Thoracic aorta (tissue), 2 donors: ENCODE measurements around the gene RFX3. TPM values are rescaled to one million over a fixed set of nuclear protein-coding genes. Genes with fewer than 3 reads are reported as not detected.
A peak's percentile ranks its signal among the peaks of the same experiment; 100 is the strongest.

Source experiments
- ATAC-seq: fragments of 150-250 bp; one replicate; pipeline ENCODE4 v1.8.0; 2017; ENCODE audit warnings: low read depth; ENCODE audit not compliant: insufficient number of reproducible peaks, low FRiP score
- DNase-seq: peaks from one replicate; pipeline ENCODE4 v3.0.0-alpha.2; 2020; ENCODE audit warnings: low spot score
- H3K27ac ChIP-seq, 2 donors: fragments of 200-600 bp; sonication (generic); 1 replicate in 1 of 2; 2 replicates in 1 of 2; pipeline ENCODE4 v1.5.1; 2016; ENCODE audit warnings: mild to moderate bottlenecking in 2 of 2, moderate library complexity in 2 of 2
- H3K27me3 ChIP-seq: fragments of 200-600 bp; sonication (generic); replicated peaks from 2 replicates; pipeline ENCODE4 v1.6.0; 2016; ENCODE audit warnings: mild to moderate bottlenecking; ENCODE audit not compliant: insufficient read depth
- H3K36me3 ChIP-seq: fragments of 200-600 bp; sonication (generic); one replicate; pipeline ENCODE4 v1.5.1; 2016
- H3K4me1 ChIP-seq, 2 donors: fragments of 200-600 bp; sonication (generic); 1 replicate in 1 of 2; 2 replicates in 1 of 2; pipeline versions ENCODE4 v1.5.1 to v1.6.0; 2016; ENCODE audit warnings: low read depth in 2 of 2, mild to moderate bottlenecking in 1 of 2; ENCODE audit not compliant: control insufficient read depth in 1 of 2
- H3K4me3 ChIP-seq: fragments of 200-600 bp; sonication (generic); 2 replicates; pipeline ENCODE4 v1.5.1; 2016; ENCODE audit warnings: mild to moderate bottlenecking
- H3K9me3 ChIP-seq: fragments of 200-600 bp; sonication (generic); 2 replicates; pipeline ENCODE4 v1.5.1; 2016
- total RNA-seq, 2 donors: library from RNA; depleted of rRNA; stranded (reverse); fragments of >200 nt; gene quantifications; one replicate each; pipeline versions ENCODE4 v1.1.0 to v1.2.3, GENCODE V29; 2016
- TF ChIP-seq, protein P1 (sequence below): fragments of 200-600 bp; sonication (generic); IDR thresholded peaks from one replicate; pipeline ENCODE4 v1.5.1; 2019; ENCODE audit warnings: antibody characterized with exemption

RFX3 gene
- total RNA-seq, 2 donors from 2014 or later = 2.6 to 15.6 TPM

- Histone ChIP-seq H3K36me3 (no peaks in the 10 kb centered on the region), H3K27ac (no peak overlapping the region), H3K4me1 (peaks cover 5 to 9% of the 10 kb centered on the region in 2 donors), H3K27me3 (no peaks in the 10 kb centered on the region), H3K9me3 (no peaks in the 10 kb centered on the region), H3K4me3 (no peak overlapping the region)
- DNase-seq = no peak
- no peak for ATAC-seq
- TF ChIP-seq, protein P1, sequence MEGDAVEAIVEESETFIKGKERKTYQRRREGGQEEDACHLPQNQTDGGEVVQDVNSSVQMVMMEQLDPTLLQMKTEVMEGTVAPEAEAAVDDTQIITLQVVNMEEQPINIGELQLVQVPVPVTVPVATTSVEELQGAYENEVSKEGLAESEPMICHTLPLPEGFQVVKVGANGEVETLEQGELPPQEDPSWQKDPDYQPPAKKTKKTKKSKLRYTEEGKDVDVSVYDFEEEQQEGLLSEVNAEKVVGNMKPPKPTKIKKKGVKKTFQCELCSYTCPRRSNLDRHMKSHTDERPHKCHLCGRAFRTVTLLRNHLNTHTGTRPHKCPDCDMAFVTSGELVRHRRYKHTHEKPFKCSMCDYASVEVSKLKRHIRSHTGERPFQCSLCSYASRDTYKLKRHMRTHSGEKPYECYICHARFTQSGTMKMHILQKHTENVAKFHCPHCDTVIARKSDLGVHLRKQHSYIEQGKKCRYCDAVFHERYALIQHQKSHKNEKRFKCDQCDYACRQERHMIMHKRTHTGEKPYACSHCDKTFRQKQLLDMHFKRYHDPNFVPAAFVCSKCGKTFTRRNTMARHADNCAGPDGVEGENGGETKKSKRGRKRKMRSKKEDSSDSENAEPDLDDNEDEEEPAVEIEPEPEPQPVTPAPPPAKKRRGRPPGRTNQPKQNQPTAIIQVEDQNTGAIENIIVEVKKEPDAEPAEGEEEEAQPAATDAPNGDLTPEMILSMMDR = no peak
These were observed 52.4 kb downstream of the RFX3 start for GRCh38 chr9:3473405-3473804.

- Histone ChIP-seq H3K27me3 (no peaks in the 10 kb centered on the region), H3K27ac (no peak overlapping the region), H3K9me3 (no peaks in the 10 kb centered on the region), H3K4me3 (no peak overlapping the region), H3K36me3 (no peaks in the 10 kb centered on the region), H3K4me1 (peaks cover 9 to 12% of the 10 kb centered on the region in 2 donors)
- DNase-seq (no peak), ATAC-seq (no peak)
- TF ChIP-seq, protein P1 = no peak
These were observed 53.9 kb downstream of the RFX3 start for GRCh38 chr9:3471883-3472282.

- ATAC-seq (no peak), DNase-seq (no peak)
- H3K4me1 ChIP-seq = peaks cover 6 to 12% of the 10 kb centered on the region in 2 donors
- H3K4me3 ChIP-seq = no peak overlapping the region
- no peaks in the 10 kb centered on the region for H3K27me3 ChIP-seq
- no peak overlapping the region for H3K27ac ChIP-seq
- no peaks in the 10 kb centered on the region for H3K9me3 ChIP-seq
- no peaks in the 10 kb centered on the region for H3K36me3 ChIP-seq
- TF ChIP-seq, protein P1 = no peak
These were observed 57.2 kb downstream of the RFX3 start for GRCh38 chr9:3468421-3469205.

DNA sequence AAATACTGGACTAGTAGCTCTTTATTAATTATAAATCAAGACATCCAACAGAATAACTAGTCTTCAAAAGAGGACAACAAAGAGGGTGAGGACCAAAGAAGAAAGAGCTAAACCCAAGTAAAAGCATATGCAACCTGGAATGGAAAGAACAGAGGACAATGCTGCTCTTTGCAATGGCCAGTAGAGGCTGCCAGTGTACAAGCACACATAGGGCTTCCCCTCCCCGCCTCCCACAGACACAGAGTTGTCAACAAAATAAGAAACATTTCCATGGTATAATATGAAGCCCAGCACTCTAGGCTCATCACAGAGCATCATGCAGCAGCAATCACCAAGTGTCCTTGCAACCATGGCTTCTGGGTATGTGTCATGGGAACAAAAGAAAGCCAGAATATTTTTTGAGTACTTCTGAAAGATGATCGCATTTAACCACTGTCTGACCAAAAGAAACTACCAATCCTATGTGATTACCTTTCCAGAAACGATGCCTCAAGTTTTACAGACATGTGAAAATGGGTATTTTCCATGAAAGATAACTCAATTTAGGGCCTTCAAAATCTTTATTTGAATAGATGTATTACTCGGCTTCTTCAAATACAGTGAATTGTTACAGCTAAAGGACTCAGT is 58.1 kb downstream of the RFX3 start:
- Histone ChIP-seq H3K36me3 (no peaks in the 10 kb centered on the region), H3K27me3 (no peaks in the 10 kb centered on the region), H3K4me3 (no peak overlapping the region), H3K4me1 (peaks cover 6 to 12% of the 10 kb centered on the region in 2 donors), H3K27ac (no peak overlapping the region), H3K9me3 (no peaks in the 10 kb centered on the region)
- TF ChIP-seq, protein P1 = peak; percentile 28
- DNase-seq (no peak), ATAC-seq (no peak)

GRCh38 chr9:3464033-3464638 is 61.7 kb downstream of the RFX3 start:
- Histone ChIP-seq H3K4me3 (no peak overlapping the region), H3K36me3 (no peaks in the 10 kb centered on the region), H3K27ac (no peak overlapping the region), H3K4me1 (peaks cover 4 to 12% of the 10 kb centered on the region in 2 donors), H3K27me3 (no peaks in the 10 kb centered on the region), H3K9me3 (no peaks in the 10 kb centered on the region)
- DNase-seq = no peak
- TF ChIP-seq, protein P1 = no peak
- ATAC-seq = no peak
